G401 (cell line): ENCODE data around the gene TNS1. TPM values are rescaled to one million over a fixed set of nuclear protein-coding genes. Genes with fewer than 3 reads are reported as not detected.
"Not testable (repeated sequence)": the region's sequence is repeated elsewhere in the genome, so short reads cannot be mapped to it uniquely, and the experiment has no call there.

Experiments used
- DNase-seq: peaks from one replicate; pipeline ENCODE4 v3.0.0-alpha.2; 2015; ENCODE audit warnings: low spot score
- in situ Hi-C: cut with HindIII; loops from 2 replicates; pipeline ENCODE4 v1.10.0; 2016; ENCODE audit warnings: low sequenced_read_pairs, mixed read lengths
- total RNA-seq: library from RNA; depleted of rRNA; stranded (reverse); fragments of >200 nt; shearing (Covaris generic); gene quantifications from 2 replicates; pipeline ENCODE4 v1.2.3, GENCODE V29; 2014

TNS1 gene
- total RNA-seq, 1 experiment from 2014 or later, result not detected

GRCh38 chr2:217820904-217821303, 181.9 kb downstream of the TNS1 start:
- in situ Hi-C loops, result no loop called here
- DNase-seq, result no peak

- DNase-seq, result no peak
- in situ Hi-C loops, result no loop called here
Measured at GRCh38 chr2:217820091-217820819, 182.5 kb downstream of the TNS1 start.

- in situ Hi-C loops, result no loop called here
- no peak for DNase-seq
Measured at GRCh38 chr2:217818293-217818850, 184.4 kb downstream of the TNS1 start.

GRCh38 chr2:217817466-217818292, 185.1 kb downstream of the TNS1 start:
- no peak for DNase-seq
- in situ Hi-C loops, result no loop called here

- in situ Hi-C loops, result no loop called here
- no peak for DNase-seq
Measured at GRCh38 chr2:217816396-217816869, 186.4 kb downstream of the TNS1 start.

GRCh38 chr2:217813828-217814227, 189.0 kb downstream of the TNS1 start:
- DNase-seq, result no peak
- in situ Hi-C loops, result no loop called here

GRCh38 chr2:217812170-217812569, 190.6 kb downstream of the TNS1 start:
- no peak for DNase-seq
- in situ Hi-C loops, result no loop called here

- DNase-seq, result no peak
- in situ Hi-C loops, result no loop called here
Measured at GRCh38 chr2:217810260-217810659, 192.5 kb downstream of the TNS1 start.

- in situ Hi-C loops, result no loop called here
- no peak for DNase-seq
Measured at GRCh38 chr2:217809736-217810135, 193.1 kb downstream of the TNS1 start.

- DNase-seq, in situ Hi-C loops: not testable (repeated sequence)
Measured at GRCh38 chr2:217808967-217809366, 193.8 kb downstream of the TNS1 start.

GRCh38 chr2:217808326-217808725, 194.5 kb downstream of the TNS1 start:
- in situ Hi-C loops, result no loop called here

GRCh38 chr2:217807753-217808152, 195.0 kb downstream of the TNS1 start:
- in situ Hi-C loops, result no loop called here
- DNase-seq, result no peak

More at GRCh38 chr2:217808326-217808725, 194.5 kb downstream of the TNS1 start:
- no peak for DNase-seq

- DNase-seq, result no peak
- in situ Hi-C loops, result no loop called here
Measured at GRCh38 chr2:217807025-217807424, 195.8 kb downstream of the TNS1 start.

GRCh38 chr2:217806482-217806765, 196.4 kb downstream of the TNS1 start:
- in situ Hi-C loops, result no loop called here
- no peak for DNase-seq

GRCh38 chr2:217805668-217806481, 196.9 kb downstream of the TNS1 start:
- DNase-seq, result no peak
- in situ Hi-C loops, result no loop called here

- in situ Hi-C loops, result no loop called here
- DNase-seq, result peak; percentile 8
Measured at GRCh38 chr2:217804791-217805667, 197.8 kb downstream of the TNS1 start.

- in situ Hi-C loops, result no loop called here
- no peak for DNase-seq
Measured at GRCh38 chr2:217804338-217804737, 198.5 kb downstream of the TNS1 start.

GRCh38 chr2:217803653-217803960, 199.2 kb downstream of the TNS1 start:
- in situ Hi-C loops, result no loop called here
- DNase-seq, result no peak
